ENCODE measurements around the gene SLC18A3. TPM values are rescaled to one million over a fixed set of nuclear protein-coding genes. Genes with fewer than 3 reads are reported as not detected.

SLC18A3 gene
- total RNA-seq, 1 experiment from 2014 or later = not detected

DNA sequence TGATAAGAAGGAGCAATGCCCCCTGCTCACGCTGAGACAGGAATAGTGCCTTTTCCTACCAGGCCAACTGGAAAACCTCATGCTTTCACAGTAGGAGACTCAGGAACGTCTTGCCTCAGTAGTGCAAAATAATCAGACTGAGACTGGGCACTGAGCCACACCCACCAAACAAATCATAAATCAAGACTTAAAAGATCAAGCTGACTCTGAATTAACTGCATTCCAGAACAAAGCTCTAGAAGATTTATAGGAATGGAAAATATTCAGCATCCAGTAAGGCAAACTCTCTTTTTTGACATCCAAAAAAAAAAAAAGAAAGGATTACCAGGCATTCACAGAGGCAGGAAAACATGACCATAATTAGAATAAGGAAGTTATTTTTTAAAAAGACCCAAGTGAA is 30.5 kb upstream of the SLC18A3 start:
- Mint-ChIP-seq H3K36me3 (ENCODE audit: insufficient read depth, unreplicated experiment) (no peaks in the 10 kb centered on the region), H3K9me3 (ENCODE audit: low read depth, unreplicated experiment) (no peaks in the 10 kb centered on the region), H3K4me3 (ENCODE audit: low read depth, unreplicated experiment) (no peak overlapping the region), H3K27ac (ENCODE audit: unreplicated experiment) (no peak overlapping the region), H3K4me1 (ENCODE audit: low read depth, unreplicated experiment) (no peaks in the 10 kb centered on the region), H3K27me3 (ENCODE audit: unreplicated experiment) (peaks cover 13% of the 10 kb centered on the region)
- no TSS peak for BruUV-seq (replicated peaks)
- TF ChIP-seq, protein P1, sequence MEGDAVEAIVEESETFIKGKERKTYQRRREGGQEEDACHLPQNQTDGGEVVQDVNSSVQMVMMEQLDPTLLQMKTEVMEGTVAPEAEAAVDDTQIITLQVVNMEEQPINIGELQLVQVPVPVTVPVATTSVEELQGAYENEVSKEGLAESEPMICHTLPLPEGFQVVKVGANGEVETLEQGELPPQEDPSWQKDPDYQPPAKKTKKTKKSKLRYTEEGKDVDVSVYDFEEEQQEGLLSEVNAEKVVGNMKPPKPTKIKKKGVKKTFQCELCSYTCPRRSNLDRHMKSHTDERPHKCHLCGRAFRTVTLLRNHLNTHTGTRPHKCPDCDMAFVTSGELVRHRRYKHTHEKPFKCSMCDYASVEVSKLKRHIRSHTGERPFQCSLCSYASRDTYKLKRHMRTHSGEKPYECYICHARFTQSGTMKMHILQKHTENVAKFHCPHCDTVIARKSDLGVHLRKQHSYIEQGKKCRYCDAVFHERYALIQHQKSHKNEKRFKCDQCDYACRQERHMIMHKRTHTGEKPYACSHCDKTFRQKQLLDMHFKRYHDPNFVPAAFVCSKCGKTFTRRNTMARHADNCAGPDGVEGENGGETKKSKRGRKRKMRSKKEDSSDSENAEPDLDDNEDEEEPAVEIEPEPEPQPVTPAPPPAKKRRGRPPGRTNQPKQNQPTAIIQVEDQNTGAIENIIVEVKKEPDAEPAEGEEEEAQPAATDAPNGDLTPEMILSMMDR (IDR thresholded peaks at IDR 0.05; ENCODE audit: unreplicated experiment) = no peak
- no peak for DNase-seq
- intact Hi-C loops (cut with micrococcal nuclease; ENCODE audit: unreplicated experiment) = no loop called here
- CTCF ChIA-PET = no interaction called here

DNA sequence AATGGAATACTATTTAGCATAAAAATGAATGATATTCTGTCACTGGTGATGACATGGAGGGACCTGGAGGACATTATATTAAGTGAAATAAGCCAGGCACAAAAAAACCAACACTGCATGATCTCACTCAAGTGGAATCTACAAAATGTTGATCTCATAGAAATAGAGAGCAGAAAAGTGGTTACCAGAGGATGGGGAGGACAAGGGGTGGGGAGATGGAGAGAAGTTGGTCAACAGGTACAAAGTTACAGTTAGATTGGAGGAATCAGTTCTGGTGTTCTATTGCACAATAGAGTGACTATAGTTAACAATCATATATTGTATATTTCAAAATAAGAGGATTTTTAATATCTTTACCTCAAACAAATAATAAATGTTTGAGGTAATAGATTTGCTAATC is 24.7 kb upstream of the SLC18A3 start:
- BruUV-seq (replicated peaks) = no TSS peak
- DNase-seq = no peak
- H3K4me3 Mint-ChIP-seq (ENCODE audit: low read depth, unreplicated experiment) = no peak overlapping the region
- intact Hi-C loops (cut with micrococcal nuclease; ENCODE audit: unreplicated experiment) = no loop called here
- H3K27ac Mint-ChIP-seq (ENCODE audit: unreplicated experiment) = no peak overlapping the region
- no peaks in the 10 kb centered on the region for H3K9me3 Mint-ChIP-seq (ENCODE audit: low read depth, unreplicated experiment)
- TF ChIP-seq, protein P1 (IDR thresholded peaks at IDR 0.05; ENCODE audit: unreplicated experiment) = no peak
- H3K27me3 Mint-ChIP-seq (ENCODE audit: unreplicated experiment) = peaks cover 13% of the 10 kb centered on the region
- no peaks in the 10 kb centered on the region for H3K4me1 Mint-ChIP-seq (ENCODE audit: low read depth, unreplicated experiment)
- H3K36me3 Mint-ChIP-seq (ENCODE audit: insufficient read depth, unreplicated experiment) = no peaks in the 10 kb centered on the region
- CTCF ChIA-PET = no interaction called here

DNA sequence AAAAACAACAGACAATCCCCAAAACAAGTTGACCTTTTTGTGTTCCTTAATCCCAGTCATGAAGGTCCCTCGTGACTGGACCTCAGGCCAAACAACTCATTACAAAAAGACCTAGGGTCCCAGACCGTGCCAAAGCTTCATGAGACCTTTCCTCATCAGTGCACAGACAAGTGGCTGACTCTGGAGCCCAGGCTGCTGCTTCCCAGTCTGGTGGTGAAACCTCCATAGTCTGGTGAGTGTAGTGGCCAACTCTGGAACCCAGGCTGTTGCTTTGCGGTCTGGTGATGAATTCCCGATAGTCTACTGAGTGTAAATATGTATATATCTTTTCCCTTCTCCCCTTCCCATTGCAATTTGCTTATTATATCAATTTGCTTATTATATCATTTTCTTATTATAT is 22.1 kb upstream of the SLC18A3 start:
- Mint-ChIP-seq H3K36me3 (ENCODE audit: insufficient read depth, unreplicated experiment) (no peaks in the 10 kb centered on the region), H3K27me3 (ENCODE audit: unreplicated experiment) (peaks cover 18% of the 10 kb centered on the region), H3K9me3 (ENCODE audit: low read depth, unreplicated experiment) (no peaks in the 10 kb centered on the region), H3K4me1 (ENCODE audit: low read depth, unreplicated experiment) (peaks cover 2% of the 10 kb centered on the region), H3K27ac (ENCODE audit: unreplicated experiment) (no peak overlapping the region), H3K4me3 (ENCODE audit: low read depth, unreplicated experiment) (no peak overlapping the region)
- no TSS peak for BruUV-seq (replicated peaks)
- intact Hi-C loops (cut with micrococcal nuclease; ENCODE audit: unreplicated experiment) = no loop called here
- CTCF ChIA-PET = no interaction called here
- TF ChIP-seq, protein P1 (IDR thresholded peaks at IDR 0.05; ENCODE audit: unreplicated experiment) = no peak
- no peak for DNase-seq

DNA sequence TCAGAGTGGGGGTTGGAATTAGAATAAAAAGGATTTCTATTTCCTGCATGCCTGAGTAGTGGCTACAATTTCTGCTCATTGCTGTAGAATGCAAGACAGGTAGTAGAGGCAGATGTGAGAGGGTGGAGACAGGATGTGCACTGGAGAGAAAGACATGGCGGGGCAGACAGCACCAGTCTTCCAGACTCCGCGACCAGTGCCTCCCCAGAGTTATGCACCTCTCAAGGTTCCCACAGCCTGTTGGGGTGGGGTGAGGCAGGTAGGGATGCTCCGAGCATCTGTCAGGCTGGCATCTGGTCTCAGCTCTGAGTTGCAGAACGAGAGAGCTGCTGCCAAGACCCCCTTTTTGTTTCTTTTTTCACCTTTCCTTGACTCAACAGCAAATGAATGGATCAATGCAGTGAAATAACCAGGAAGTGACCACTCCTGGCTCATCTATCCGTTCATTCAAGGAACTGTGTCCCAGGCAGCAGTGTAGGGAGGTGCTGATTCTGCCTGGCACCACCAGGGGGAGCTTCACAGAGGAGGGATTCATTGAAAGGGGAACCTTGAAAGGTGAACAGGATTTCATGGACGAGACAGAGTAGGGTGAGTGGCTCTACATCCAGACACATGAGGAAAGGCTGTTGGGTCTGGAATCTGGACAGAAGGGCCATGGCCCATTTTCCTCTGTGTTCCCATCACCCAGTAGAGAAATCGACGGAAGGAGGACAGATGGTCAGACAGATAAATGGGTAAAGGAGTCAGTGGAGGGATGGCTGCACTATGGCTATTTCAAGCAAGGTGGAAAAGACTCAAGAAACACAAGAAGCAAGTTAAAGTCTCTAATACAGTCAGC is 17.2 kb upstream of the SLC18A3 start:
- H3K27me3 Mint-ChIP-seq (ENCODE audit: unreplicated experiment) = peaks cover 36% of the 10 kb centered on the region
- DNase-seq = peak; percentile 80
- H3K27ac Mint-ChIP-seq (ENCODE audit: unreplicated experiment) = peak overlapping the region; percentile 7
- H3K9me3 Mint-ChIP-seq (ENCODE audit: low read depth, unreplicated experiment) = no peaks in the 10 kb centered on the region
- H3K4me1 Mint-ChIP-seq (ENCODE audit: low read depth, unreplicated experiment) = peaks cover 8% of the 10 kb centered on the region
- no peaks in the 10 kb centered on the region for H3K36me3 Mint-ChIP-seq (ENCODE audit: insufficient read depth, unreplicated experiment)
- intact Hi-C loops (cut with micrococcal nuclease; ENCODE audit: unreplicated experiment) = loop anchor here (10.0 kb wide), 2 partner anchors 172 to 322 kb away; partner anchors contain the start of gene OGDHL
- TF ChIP-seq, protein P1 (IDR thresholded peaks at IDR 0.05; ENCODE audit: unreplicated experiment) = peak; percentile 84
- H3K4me3 Mint-ChIP-seq (ENCODE audit: low read depth, unreplicated experiment) = no peak overlapping the region
- no TSS peak for BruUV-seq (replicated peaks)
- CTCF ChIA-PET = interaction anchor here (0.6 to 1.0 kb wide), 2 partner anchors 12 to 14 kb away, joined by 3 read pairs; no protein-coding TSS in a partner anchor

All from Calu3 (cell line).